DND-41 (cell line): ENCODE measurements around the gene IGSF6.

Source experiments
- ATAC-seq: fragments of 200-7000 bp; cut with Tn5 transposase; 3 replicates; pipeline ENCODE4 v1.9.1; 2021; ENCODE audit warnings: low read depth; ENCODE audit not compliant: insufficient read depth
- DNase-seq: peaks from one replicate; pipeline ENCODE4 v3.0.0-alpha.2; 2020
- H2AFZ ChIP-seq: 2 replicates; pipeline ENCODE4 v1.6.0; 2012; ENCODE audit warnings: low read depth, low read length
- H3K27ac ChIP-seq: 2 replicates; pipeline ENCODE4 v1.5.1; 2012; ENCODE audit warnings: low read length, inconsistent platforms
- H3K27me3 ChIP-seq: fragments of 200-600 bp; sonication (generic); 2 replicates; pipeline ENCODE4 v1.6.0; 2012; ENCODE audit warnings: low read length, mild to moderate bottlenecking, inconsistent platforms; ENCODE audit not compliant: insufficient read depth, poor library complexity
- H3K36me3 ChIP-seq: 2 replicates; pipeline ENCODE4 v1.5.1; 2012; ENCODE audit warnings: low read length, inconsistent platforms; ENCODE audit not compliant: insufficient read depth
- H3K4me1 ChIP-seq: 2 replicates; pipeline ENCODE4 v1.5.1; 2012; ENCODE audit warnings: mild to moderate bottlenecking, low read length; ENCODE audit not compliant: insufficient read depth
- H3K4me2 ChIP-seq: 2 replicates; pipeline ENCODE4 v1.6.0; 2012; ENCODE audit warnings: mild to moderate bottlenecking, moderate library complexity, low read length, inconsistent platforms; ENCODE audit not compliant: insufficient read depth
- H3K4me3 ChIP-seq, 2 experiments: fragments of 200-600 bp in 1 of 2; shearing (Covaris generic) in 1 of 2; 2 replicates each; pipeline ENCODE4 v1.5.1; 2012 to 2016; ENCODE audit warnings: inconsistent platforms in 2 of 2, low read length in 2 of 2, mild to moderate bottlenecking in 2 of 2, low read depth in 1 of 2, moderate library complexity in 1 of 2
- H3K79me2 ChIP-seq: 2 replicates; pipeline ENCODE4 v1.6.0; 2012; ENCODE audit warnings: low read length, inconsistent platforms; ENCODE audit not compliant: insufficient read depth
- H3K9ac ChIP-seq: 2 replicates; pipeline ENCODE4 v1.6.0; 2012; ENCODE audit warnings: low read depth, mild to moderate bottlenecking, inconsistent platforms, low read length, moderate library complexity
- H3K9me3 ChIP-seq: 2 replicates; pipeline ENCODE4 v1.5.1; 2012; ENCODE audit warnings: low read length, moderate library complexity, mild to moderate bottlenecking, inconsistent platforms; ENCODE audit not compliant: insufficient read depth, severe bottlenecking
- H4K20me1 ChIP-seq: 2 replicates; pipeline ENCODE4 v1.6.0; 2012; ENCODE audit warnings: low read length; ENCODE audit not compliant: insufficient read depth
- EZH2 ChIP-seq: IDR thresholded peaks from 3 replicates; pipeline ENCODE4 v1.6.1; 2012; ENCODE audit warnings: borderline replicate concordance, low read depth, mild to moderate bottlenecking, moderate library complexity, low read length, inconsistent platforms; ENCODE audit not compliant: severe bottlenecking
- TF ChIP-seq, protein P1 (sequence below): IDR thresholded peaks from 2 replicates; pipeline ENCODE4 v1.5.1; 2012; ENCODE audit warnings: borderline replicate concordance, low read length, moderate library complexity, mild to moderate bottlenecking; ENCODE audit not compliant: poor library complexity, severe bottlenecking; ENCODE audit errors: extremely low read depth

IGSF6 gene

DNA sequence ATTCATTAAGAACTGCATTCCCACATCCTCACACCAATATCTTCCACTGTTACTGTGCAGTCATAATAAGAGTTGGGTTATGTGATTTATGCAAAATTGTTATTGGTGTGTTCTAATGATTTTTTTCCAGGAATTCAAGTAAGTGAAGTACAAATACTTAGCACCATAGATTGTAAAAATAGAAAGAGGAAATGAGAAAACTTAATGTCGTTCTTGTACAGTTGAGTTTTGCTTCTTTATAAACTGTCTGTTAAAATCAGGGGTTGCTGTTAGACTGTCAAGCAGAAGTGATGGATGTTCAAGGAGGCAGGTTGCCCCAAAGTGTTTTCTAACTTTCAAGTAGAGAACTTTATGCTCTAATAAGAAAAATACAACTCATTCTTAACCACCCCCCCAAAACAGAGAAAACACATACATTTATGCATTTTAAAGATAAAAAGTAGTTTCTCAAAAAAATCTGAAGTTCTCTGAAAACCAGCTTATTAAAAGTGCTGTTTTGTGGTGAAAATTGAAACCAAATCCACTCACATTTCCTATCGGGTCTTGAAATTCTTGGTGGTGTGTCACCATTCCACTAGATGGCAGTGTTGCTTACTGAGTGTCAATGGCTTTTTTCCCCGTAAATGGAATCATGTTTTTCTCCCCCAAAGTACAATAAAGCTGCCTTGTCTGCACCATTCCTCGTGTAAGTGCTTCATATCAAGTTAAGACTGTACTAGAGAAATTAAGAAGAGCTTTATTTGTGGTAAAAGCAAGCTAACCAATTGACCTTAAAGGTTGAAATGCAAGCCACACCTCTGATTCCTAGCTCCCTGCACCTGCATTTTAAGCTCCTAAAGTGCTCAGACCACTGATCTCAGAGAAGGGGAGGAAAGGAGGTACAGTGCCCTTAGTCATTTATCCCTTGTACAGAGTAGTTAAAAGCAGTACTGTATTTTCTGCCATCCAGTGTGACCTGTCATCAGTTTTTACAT lies 4.7 kb upstream of the IGSF6 start:
- DNase-seq: peak; percentile 46
- Histone ChIP-seq H3K4me3 (no peak overlapping the region), H3K4me2 (no peak overlapping the region), H4K20me1 (no peaks in the 10 kb centered on the region; the same call in 1 of the 2 replicates), H3K36me3 (peaks cover 39% of the 10 kb centered on the region), H3K27me3 (no peaks in the 10 kb centered on the region), H3K79me2 (peaks cover 4% of the 10 kb centered on the region; the same call in 1 of the 2 replicates), H3K4me1 (peaks cover 20% of the 10 kb centered on the region), H3K9me3 (no peaks in the 10 kb centered on the region), H3K27ac (no peak overlapping the region), H2AFZ (peak overlapping the region; percentile 27; the same call in 1 of the 2 replicates), H3K9ac (no peak overlapping the region)
- peak; percentile 59; the same call in 1 of the 3 replicates for ATAC-seq
- TF ChIP-seq, protein P1, sequence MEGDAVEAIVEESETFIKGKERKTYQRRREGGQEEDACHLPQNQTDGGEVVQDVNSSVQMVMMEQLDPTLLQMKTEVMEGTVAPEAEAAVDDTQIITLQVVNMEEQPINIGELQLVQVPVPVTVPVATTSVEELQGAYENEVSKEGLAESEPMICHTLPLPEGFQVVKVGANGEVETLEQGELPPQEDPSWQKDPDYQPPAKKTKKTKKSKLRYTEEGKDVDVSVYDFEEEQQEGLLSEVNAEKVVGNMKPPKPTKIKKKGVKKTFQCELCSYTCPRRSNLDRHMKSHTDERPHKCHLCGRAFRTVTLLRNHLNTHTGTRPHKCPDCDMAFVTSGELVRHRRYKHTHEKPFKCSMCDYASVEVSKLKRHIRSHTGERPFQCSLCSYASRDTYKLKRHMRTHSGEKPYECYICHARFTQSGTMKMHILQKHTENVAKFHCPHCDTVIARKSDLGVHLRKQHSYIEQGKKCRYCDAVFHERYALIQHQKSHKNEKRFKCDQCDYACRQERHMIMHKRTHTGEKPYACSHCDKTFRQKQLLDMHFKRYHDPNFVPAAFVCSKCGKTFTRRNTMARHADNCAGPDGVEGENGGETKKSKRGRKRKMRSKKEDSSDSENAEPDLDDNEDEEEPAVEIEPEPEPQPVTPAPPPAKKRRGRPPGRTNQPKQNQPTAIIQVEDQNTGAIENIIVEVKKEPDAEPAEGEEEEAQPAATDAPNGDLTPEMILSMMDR: peak; percentile 92
- TF ChIP-seq EZH2: no peak

DNA sequence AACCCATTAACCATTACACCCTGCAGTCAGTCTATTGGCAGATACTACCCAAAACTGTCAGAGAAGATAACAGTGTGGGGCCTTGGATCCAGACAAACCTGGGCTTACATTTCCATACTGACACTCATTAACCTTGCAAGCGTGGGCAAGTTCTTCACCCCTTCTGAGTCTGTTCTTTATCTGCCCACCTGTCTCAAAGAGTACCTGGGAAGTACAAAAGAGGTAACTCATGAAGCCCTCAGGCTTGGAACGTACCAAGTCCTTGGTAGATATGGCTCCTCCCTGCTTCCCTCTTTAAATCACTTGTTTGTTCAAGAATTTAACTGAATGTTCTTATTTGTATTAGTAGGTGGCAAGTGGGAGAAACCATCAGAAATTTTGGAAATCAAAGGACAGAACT lies 2.5 kb upstream of the IGSF6 start:
- TF ChIP-seq, protein P1: no peak
- TF ChIP-seq EZH2: no peak
- Histone ChIP-seq H3K4me2 (no peak overlapping the region), H3K27ac (no peak overlapping the region)

GRCh38 chr16:21654466-21654865 lies 2.1 kb upstream of the IGSF6 start:
- TF ChIP-seq, protein P1: no peak
- TF ChIP-seq EZH2: no peak
- Histone ChIP-seq H3K9ac (no peak overlapping the region), H3K9me3 (no peaks in the 10 kb centered on the region), H3K4me1 (peaks cover 7% of the 10 kb centered on the region; the same call in 1 of the 2 replicates), H2AFZ (no peak overlapping the region), H3K4me3 (no peak overlapping the region), H3K36me3 (peaks cover 39% of the 10 kb centered on the region), H3K4me2 (no peak overlapping the region), H3K79me2 (peaks cover 4% of the 10 kb centered on the region; the same call in 1 of the 2 replicates), H4K20me1 (no peaks in the 10 kb centered on the region; the same call in 1 of the 2 replicates), H3K27me3 (no peaks in the 10 kb centered on the region), H3K27ac (no peak overlapping the region)
- DNase-seq: no peak
- no peak for ATAC-seq

More for the DNA sequence above, 2.5 kb upstream of the IGSF6 start:
- Histone ChIP-seq H3K79me2 (peaks cover 4% of the 10 kb centered on the region; the same call in 1 of the 2 replicates), H3K9ac (no peak overlapping the region), H3K27me3 (no peaks in the 10 kb centered on the region), H3K4me3 (no peak overlapping the region), H2AFZ (no peak overlapping the region), H4K20me1 (no peaks in the 10 kb centered on the region; the same call in 1 of the 2 replicates), H3K9me3 (no peaks in the 10 kb centered on the region), H3K36me3 (peaks cover 39% of the 10 kb centered on the region), H3K4me1 (peaks cover 7% of the 10 kb centered on the region; the same call in 1 of the 2 replicates)
- ATAC-seq (no peak), DNase-seq (no peak)
